HG02852 (cell line): ENCODE data around the gene DHX57.
"Not testable (repeated sequence)": the region's sequence is repeated elsewhere in the genome, so short reads cannot be mapped to it uniquely, and the experiment has no call there.

Source experiments
- ATAC-seq: cut with Tn5 transposase; IDR thresholded peaks from one replicate; pipeline ENCODE4 v1.9.1; 2021; ENCODE audit warnings: mild to moderate bottlenecking, moderate library complexity; ENCODE audit not compliant: unreplicated experiment

The DHX57 gene

DNA sequence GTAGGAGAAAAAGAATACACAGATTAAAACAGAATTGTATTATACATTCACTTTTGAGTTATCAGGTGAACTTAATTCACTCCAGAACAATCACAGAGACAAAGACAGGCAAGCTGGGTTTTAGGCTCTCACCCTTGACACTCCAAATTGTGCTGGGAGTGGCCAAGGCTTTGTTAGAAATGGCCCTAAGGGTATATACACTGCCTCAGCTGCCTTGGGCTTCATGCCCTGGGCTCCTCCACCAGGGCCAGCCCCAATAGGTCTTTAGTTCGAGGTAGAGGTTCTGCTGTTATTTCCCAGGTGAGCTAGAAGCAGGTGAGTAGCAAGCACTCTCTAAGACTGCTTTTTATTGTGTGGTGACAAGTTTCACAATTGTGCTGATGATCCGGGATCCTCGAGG is 77.8 kb downstream of the DHX57 start:
- ATAC-seq: no peak

GRCh38 chr2:38797250-38797676 is 78.5 kb downstream of the DHX57 start:
- no peak for ATAC-seq

- not testable (repeated sequence) for ATAC-seq
Observed at GRCh38 chr2:38795016-38795415, 80.7 kb downstream of the DHX57 start.

GRCh38 chr2:38794235-38794946 is 81.3 kb downstream of the DHX57 start:
- no peak for ATAC-seq

- ATAC-seq: no peak
Observed at GRCh38 chr2:38793511-38793910, 82.2 kb downstream of the DHX57 start.

- no peak for ATAC-seq
Observed at GRCh38 chr2:38792751-38793150, 83.0 kb downstream of the DHX57 start.

GRCh38 chr2:38792321-38792720 is 83.4 kb downstream of the DHX57 start:
- not testable (repeated sequence) for ATAC-seq

DNA sequence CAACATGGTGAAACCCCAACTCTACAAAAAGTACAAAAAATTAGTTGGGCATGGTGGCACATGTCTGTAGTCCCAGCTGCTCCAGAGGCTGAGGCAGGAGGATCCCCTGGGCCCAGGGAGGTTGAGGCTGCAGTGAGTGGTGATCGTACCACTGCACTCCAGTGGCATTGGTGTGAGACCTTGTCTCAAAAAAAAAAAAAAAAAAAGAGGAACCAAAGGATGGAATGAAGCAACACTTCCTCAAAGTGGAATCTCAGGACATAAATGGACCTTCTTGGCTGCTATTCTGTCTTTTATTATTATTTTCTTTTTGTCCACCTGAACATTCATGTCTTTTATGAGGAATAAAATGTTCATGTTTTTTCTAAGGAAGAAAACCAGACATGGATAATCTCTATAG is 84.0 kb downstream of the DHX57 start:
- no peak for ATAC-seq

- ATAC-seq: no peak
Observed at GRCh38 chr2:38789691-38790090, 86.0 kb downstream of the DHX57 start.

DNA sequence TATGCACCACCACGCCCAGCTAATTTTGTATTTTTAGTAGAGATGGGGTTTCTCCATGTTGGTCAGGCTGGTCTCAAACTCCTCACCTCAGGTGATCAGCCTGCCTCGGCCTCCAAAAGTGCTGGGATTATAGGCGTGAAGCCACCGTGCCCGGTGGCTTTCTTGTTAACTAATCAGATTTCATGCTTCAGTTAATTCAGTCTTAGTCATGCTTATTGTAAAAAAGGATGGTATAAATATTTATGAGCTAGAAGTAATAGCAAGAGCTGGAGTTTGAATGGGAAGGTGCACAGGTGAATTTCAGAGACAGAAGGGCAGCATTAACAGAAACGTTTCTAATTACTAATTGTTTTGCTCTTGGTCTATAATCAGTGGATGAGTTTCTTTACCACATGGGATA is 87.4 kb downstream of the DHX57 start:
- no peak for ATAC-seq

GRCh38 chr2:38783586-38783985 is 92.1 kb downstream of the DHX57 start:
- ATAC-seq: no peak

DNA sequence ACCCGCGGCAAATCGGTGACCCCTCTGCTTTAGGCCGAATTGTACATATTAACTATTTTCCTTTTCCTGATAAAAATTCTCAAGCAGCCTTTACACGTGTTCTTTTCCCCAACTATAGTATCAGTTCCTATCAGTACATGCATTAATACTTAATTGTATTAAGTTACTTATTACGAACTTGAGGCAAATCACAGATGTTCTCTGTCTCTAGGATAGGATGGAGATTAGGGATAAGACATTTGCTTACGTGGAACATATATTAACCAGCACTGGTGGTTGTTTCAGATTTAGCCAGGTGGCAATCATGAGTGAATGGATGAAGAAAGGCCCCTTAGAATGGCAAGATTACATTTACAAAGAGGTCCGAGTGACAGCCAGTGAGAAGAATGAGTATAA is 97.0 kb downstream of the DHX57 start:
- no peak for ATAC-seq

GRCh38 chr2:38776531-38776930 is 99.2 kb downstream of the DHX57 start:
- no peak for ATAC-seq

GRCh38 chr2:38775921-38776225 is 99.9 kb downstream of the DHX57 start:
- no peak for ATAC-seq

DNA sequence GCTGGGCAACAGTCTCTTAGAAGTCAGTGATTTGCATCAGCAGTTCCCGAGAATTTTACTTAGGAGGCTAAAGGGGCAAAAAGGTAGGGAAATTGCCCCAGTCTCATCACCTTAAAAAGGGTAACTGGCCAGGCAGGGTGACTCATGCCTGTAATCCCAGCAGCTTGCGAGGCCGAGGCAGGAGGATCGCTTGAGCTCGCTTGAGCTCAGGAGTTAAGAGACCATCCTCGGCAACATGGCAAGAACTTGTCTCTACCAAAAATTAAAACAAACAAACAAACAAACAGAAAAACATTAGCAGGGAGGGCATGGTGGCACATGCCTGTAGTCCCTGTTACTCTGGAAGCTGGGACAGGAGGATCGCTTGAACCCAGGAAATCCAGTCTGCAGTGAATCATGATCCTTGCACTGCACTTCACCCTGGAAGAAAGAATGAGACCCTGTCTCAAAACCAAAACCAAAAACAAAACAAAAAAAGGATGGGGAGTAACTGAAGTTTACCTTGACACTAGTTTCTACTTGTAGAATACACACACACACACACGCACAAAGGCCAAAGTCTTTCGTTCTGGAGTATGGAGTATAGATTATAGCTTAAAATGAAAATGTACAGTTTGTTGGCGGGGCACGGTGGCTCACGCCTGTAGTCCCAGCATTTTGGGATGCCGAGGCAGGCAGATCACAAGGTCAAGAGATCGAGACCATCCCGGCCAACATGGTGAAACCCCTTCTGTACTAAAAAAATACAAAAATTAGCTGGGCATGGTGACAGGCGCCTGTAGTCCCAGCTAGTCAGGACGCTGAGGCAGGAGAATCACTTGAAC is 100.4 kb downstream of the DHX57 start:
- ATAC-seq: no peak

- ATAC-seq: no peak
Observed at GRCh38 chr2:38771632-38772031, 104.1 kb downstream of the DHX57 start.

DNA sequence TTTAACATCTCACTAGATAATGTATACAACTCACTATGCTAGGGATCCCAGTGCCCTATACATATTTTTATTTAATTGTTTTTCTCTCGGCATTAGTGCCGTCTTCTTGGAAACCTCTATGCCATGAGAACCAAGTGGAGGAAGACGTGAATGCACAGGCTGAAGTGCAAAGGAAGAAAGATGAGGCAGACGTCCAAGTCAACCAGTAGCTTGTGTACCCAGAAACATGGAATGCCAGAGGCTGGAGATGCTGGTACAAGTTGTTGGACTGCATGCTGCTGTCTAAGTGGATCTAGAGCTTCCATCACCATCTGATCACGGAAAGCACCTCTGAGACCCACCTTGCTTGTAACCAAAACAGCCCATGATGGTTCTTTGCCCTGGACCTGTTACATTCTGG is 110.2 kb downstream of the DHX57 start:
- ATAC-seq: no peak

- no peak for ATAC-seq
Observed at GRCh38 chr2:38765149-38765548, 110.6 kb downstream of the DHX57 start.

- no peak for ATAC-seq
Observed at GRCh38 chr2:38763728-38764127, 112.0 kb downstream of the DHX57 start.

DNA sequence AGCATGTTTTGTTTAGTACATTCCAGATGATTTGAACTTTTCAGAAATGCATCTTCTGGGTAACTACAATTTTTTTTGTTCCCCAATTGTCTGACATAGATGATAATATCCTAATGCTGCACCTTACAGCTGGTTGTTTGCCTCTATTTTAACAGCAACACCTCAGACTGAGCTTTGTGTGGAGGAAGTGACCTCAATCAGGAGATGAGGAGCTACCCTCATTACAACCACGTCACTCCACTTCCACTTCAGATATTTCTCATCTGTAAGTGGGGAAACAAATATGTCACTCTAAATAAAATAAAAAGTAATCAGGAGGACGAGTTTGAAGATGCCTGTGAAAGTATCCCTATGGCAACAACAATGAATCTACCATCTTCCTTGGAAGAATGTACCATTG is 112.5 kb downstream of the DHX57 start:
- no peak for ATAC-seq

- not testable (repeated sequence) for ATAC-seq
Observed at GRCh38 chr2:38755891-38756290, 119.8 kb downstream of the DHX57 start.

GRCh38 chr2:38754506-38754905 is 121.2 kb downstream of the DHX57 start:
- ATAC-seq: no peak
